Measurements from ENCODE around the gene ZNF516. TPM values are rescaled to one million over a fixed set of nuclear protein-coding genes. Genes with fewer than 3 reads are reported as not detected.

The ZNF516 gene
- total and polyA plus RNA-seq, 2 of the 4 experiments (the other 2 are of a cell fraction), result 7.9 to 16.9 TPM

DNA sequence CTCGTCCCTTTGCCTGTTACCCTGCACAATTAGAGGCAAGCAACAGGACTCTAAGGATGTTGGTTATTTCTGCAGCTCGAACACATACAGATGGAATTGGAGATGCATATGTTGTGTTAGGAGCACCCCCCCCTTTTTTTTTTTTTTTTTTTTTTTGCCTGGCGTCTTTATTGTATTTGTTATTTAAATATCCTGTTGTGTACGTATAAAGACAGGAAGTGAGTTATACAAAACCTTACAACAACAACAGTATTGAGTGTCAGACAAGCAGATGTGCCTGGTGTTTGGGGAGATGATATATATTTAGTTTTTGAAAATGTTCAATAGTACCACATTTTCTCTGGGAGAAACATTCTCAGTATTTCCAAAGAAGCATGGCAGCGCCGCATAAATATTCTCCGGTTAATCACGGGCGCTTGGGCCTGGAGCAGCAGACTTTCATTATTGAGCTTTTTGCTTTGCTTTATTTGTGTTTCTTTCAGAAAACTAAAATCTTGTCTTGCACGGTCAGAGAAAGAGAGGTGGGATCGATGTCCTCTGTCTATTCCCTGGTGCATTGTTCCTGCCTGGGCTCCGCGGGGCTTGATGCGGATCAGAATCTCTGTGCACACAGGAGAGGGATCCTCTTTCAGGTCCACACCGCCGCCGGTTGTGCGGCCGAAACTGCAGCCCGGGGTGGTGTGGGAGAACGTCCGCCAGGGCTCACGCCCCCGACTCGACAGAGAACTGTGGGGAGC is 23.2 kb upstream of the ZNF516 start:
- in situ Hi-C loops (cut with MboI; ENCODE audit: low sequenced_read_pairs) (no loop called here), dilution Hi-C loops (cut with HindIII; ENCODE audit: low sequenced_read_pairs, unreplicated experiment) (no loop called here), intact Hi-C loops (cut with micrococcal nuclease) (no loop called here)
- peak overlapping the region; percentile 51; the same call in 1 of the 3 replicates for H2BK15ac ChIP-seq (ENCODE audit: low read depth, low read length)
- peak overlapping the region; percentile 62 for H3K23ac ChIP-seq (ENCODE audit: low read depth, low read length)
- peak overlapping the region; percentile 85 for H4K5ac ChIP-seq (ENCODE audit: low read depth, low read length)
- peak overlapping the region; percentile 21 for H2BK120ac ChIP-seq (ENCODE audit: low read depth, low read length)
- H3K56ac ChIP-seq (ENCODE audit: extremely low read depth, insufficient read depth, low read length), result peak overlapping the region; percentile 53; the same call in 1 of the 2 replicates
- BruUV-seq (replicated peaks), result no TSS peak
- 0 out of 2 replicates have a peak overlapping the region, but pooled peaks have one; percentile 14 for H2AK5ac ChIP-seq (ENCODE audit: low read depth, low read length)
- ChIA-PET CTCF (interaction anchor here (0.5 kb wide), 1 partner anchor 27 kb away, joined by 4 read pairs; no protein-coding TSS in a partner anchor), POLR2A (ENCODE audit: unreplicated experiment) (no interaction called here)
- peak overlapping the region; percentile 38 for H3K14ac ChIP-seq (replicated peaks; ENCODE audit: low read depth, low read length)
- H3K4me2 ChIP-seq (ENCODE audit: low read depth, low read length), result peak overlapping the region; percentile 96
- H3K4ac ChIP-seq (ENCODE audit: low read depth, low read length), result peak overlapping the region; percentile 52
- H3K9me3 ChIP-seq (ENCODE audit: control insufficient read depth, insufficient read depth, low read length), result no peaks in the 10 kb centered on the region
- ATAC-seq (ENCODE audit: low read depth) (peak; percentile 90), DNase-seq (peak; percentile 32)
- no peak overlapping the region for H2BK5ac ChIP-seq (ENCODE audit: low read depth, low read length, poor library complexity, severe bottlenecking)
- H3K4me3 ChIP-seq (ENCODE audit: insufficient read depth, low read depth, low read length), result peak overlapping the region; percentile 41
- H2BK20ac ChIP-seq (ENCODE audit: low read depth, low read length), result no peak overlapping the region; the same call in 1 of the 2 replicates
- peak overlapping the region; percentile 56; the same call in 1 of the 2 replicates for H3K27ac ChIP-seq (ENCODE audit: insufficient read depth, low read length)
- peak overlapping the region; percentile 53; the same call in 1 of the 2 replicates for H4K91ac ChIP-seq (ENCODE audit: insufficient read depth, low read depth, low read length)
- H3K9ac ChIP-seq (ENCODE audit: low read depth, low read length), result peak overlapping the region; percentile 81
- H4K20me1 ChIP-seq (ENCODE audit: insufficient read depth, low read length), result no peaks in the 10 kb centered on the region
- no peaks in the 10 kb centered on the region for H3K27me3 ChIP-seq (ENCODE audit: control insufficient read depth, insufficient read depth, low read length)
- peak overlapping the region; percentile 94 for H2AFZ ChIP-seq (replicated peaks; ENCODE audit: low read length, poor library complexity)
- H3K36me3 ChIP-seq (ENCODE audit: control insufficient read depth, insufficient read depth, low read length), result no peaks in the 10 kb centered on the region
- peaks cover 2% of the 10 kb centered on the region; the same call in 1 of the 2 replicates for H3K4me1 ChIP-seq (ENCODE audit: control insufficient read depth, insufficient read depth, low read length)
- H3K18ac ChIP-seq (ENCODE audit: low read depth, low read length), result peak overlapping the region; percentile 93
- no peaks in the 10 kb centered on the region for H3K79me1 ChIP-seq (ENCODE audit: low read depth in 1 of 2, low read length in 2 of 2)
- H2AK9ac ChIP-seq (replicated peaks; ENCODE audit: low read depth, low read length, poor library complexity), result peak overlapping the region; percentile 62
- peaks cover 3% of the 10 kb centered on the region for H3K9me1 ChIP-seq (ENCODE audit: insufficient read depth, low read length)
- TF ChIP-seq RCOR1 (IDR thresholded peaks at IDR 0.05; ENCODE audit: insufficient replicate concordance, low read length), result no peak
- TF ChIP-seq MXI1 (IDR thresholded peaks at IDR 0.05; ENCODE audit: borderline replicate concordance, low read depth, low read length), result no peak
- TF ChIP-seq POLR2A (IDR thresholded peaks at IDR 0.05; ENCODE audit: low read depth, low read length), result no peak
- TF ChIP-seq SMC3 (IDR thresholded peaks at IDR 0.05; ENCODE audit: low read depth, low read length), result no peak
- TF ChIP-seq RAD21 (IDR thresholded peaks at IDR 0.05; ENCODE audit: low read length), result no peak
- TF ChIP-seq, protein P1, sequence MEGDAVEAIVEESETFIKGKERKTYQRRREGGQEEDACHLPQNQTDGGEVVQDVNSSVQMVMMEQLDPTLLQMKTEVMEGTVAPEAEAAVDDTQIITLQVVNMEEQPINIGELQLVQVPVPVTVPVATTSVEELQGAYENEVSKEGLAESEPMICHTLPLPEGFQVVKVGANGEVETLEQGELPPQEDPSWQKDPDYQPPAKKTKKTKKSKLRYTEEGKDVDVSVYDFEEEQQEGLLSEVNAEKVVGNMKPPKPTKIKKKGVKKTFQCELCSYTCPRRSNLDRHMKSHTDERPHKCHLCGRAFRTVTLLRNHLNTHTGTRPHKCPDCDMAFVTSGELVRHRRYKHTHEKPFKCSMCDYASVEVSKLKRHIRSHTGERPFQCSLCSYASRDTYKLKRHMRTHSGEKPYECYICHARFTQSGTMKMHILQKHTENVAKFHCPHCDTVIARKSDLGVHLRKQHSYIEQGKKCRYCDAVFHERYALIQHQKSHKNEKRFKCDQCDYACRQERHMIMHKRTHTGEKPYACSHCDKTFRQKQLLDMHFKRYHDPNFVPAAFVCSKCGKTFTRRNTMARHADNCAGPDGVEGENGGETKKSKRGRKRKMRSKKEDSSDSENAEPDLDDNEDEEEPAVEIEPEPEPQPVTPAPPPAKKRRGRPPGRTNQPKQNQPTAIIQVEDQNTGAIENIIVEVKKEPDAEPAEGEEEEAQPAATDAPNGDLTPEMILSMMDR (conservative IDR thresholded peaks at IDR 0.05; ENCODE audit: low read depth, low read length), result no peak
- TF ChIP-seq CEBPB (IDR thresholded peaks at IDR 0.05; ENCODE audit: low read depth, low read length), result no peak
- TF ChIP-seq NFE2L2 (IDR thresholded peaks at IDR 0.05; ENCODE audit: low read depth, low read length), result no peak
- peak overlapping the region; percentile 90 to 93 for H4K8ac ChIP-seq (ENCODE audit: low read depth in 2 of 2, low read length in 2 of 2)
- WGBS, 2 experiments (ENCODE audit: extremely low coverage in 2 of 2, insufficient read length in 1 of 2), result 14% methylated on average over 11 of the region's 25 CpGs; no CpG with 5 or more reads in 1 of the 2 experiments
